ENCODE results near the gene INHBC.
"Not testable (repeated sequence)": the region's sequence is repeated elsewhere in the genome, so short reads cannot be mapped to it uniquely, and the experiment has no call there.

Gene INHBC

GRCh38 chr12:57429473-57430111, 5.0 kb upstream of the INHBC start:
- DNase-seq (ENCODE audit: low read depth in 2 of 2) = no peak

- peak in 1 of 2 donors; percentile 13 for DNase-seq (ENCODE audit: low read depth in 2 of 2)
Measured at GRCh38 chr12:57430112-57430930, 4.3 kb upstream of the INHBC start.

DNA sequence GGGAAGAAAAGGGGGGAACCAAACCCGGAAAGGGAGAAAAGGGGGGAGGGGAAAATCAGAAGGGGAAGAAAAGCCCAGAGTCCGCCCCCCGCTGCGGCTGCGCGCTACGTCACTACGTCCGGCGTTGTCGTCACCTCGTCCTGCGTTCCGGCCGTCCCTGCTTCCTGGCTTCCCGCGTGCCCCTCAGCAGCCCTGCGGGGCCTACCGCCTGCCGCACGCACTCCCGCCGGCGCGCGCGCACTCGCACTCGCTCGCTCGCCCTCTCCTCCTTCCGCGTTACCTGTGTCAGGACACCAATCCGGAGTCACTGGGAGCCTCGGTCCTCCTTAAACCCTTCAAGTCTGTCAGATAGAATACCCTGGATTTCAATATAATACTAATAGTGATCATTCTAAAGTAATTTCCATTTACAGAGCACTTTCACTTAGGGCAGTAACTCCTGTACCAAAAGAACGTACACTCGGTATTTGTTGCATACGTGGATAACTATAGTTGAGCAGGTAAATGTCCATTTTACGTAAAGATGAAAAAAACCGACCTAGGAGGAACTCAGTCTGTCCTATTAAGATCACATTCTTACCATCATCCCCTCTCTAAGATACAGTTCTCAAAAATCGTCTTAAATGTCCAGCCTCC, 3.5 kb upstream of the INHBC start, which contains the start of gene R3HDM2:
Gene R3HDM2, minus strand, starts transcription at position 113 of the 636 bp plus-strand sequence. CDS start 120,615 bp downstream, outside the sequence.
- peak; percentile 92 to 93 for DNase-seq (ENCODE audit: low read depth in 2 of 2)

GRCh38 chr12:57431654-57432188, 2.9 kb upstream of the INHBC start:
- DNase-seq (ENCODE audit: low read depth in 2 of 2) = no peak

DNA sequence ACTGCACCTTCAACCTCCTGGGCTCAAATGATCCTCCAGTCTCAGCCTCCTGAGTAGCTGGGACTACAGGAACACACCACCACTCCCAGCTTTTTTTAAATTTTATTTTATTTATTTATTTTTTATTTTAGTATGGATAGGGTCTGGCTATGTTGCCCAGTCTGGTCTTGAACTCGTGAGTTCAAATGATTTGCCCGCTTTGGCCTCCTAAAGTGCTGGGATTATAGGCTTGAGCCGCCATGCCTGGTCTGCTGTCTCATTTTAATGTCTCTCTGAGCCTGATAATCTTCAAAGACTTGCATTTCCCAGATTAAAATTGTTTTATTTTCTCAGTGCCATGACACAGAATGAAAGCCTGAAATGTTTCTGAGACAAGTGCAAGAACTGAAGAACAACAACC, 1.2 kb upstream of the INHBC start:
- DNase-seq (ENCODE audit: low read depth in 2 of 2) = no peak

- DNase-seq (ENCODE audit: low read depth in 2 of 2) = no peak
Measured at GRCh38 chr12:57435293-57435692, 709 bp downstream of the INHBC start.

- DNase-seq (ENCODE audit: low read depth in 2 of 2) = no peak
Measured at GRCh38 chr12:57438400-57438799, 3.8 kb downstream of the INHBC start.

DNA sequence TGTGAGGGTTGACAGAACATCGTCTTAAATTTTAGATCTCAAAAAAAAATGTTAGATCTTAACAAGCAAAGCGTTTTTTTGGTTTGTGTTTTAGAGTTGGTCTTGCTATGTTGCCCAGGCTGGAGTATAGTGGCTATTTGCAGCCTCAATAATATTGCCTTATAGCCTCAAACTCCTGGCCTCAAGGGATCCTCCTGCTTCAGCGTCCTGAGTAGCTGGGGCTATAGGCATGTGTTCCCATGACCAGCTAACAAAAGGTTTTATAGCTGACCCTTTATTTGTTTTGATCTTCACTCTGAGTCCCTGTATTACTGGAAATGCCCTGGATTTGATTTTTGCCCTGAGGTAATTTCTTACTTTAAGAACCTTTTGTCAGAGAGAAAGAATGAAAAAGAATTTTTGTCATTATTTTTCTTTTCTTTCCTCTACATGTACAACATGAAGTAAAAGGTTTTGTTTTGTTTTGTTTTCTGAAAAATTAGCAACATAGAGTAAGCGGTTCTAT, 5.2 kb downstream of the INHBC start:
- DNase-seq (ENCODE audit: low read depth in 2 of 2) = no peak

DNA sequence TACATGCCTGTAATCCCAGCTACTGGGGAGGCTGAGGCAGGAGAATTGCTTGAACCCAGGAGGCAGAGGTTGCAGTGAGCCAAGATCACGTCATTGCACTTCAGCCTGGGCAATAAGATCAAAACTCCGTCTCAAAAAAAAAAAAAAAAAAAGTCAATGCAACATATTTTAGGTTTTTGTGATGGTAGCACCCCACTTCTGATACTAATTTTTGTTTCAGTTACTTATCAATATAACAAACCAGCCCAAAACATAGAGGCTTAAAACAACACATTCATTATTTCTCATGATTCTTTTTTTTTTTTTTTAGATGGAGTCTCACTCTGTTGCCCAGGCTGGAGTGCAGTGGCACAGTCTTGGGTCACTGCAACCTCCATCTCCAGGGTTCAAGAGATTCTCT, 6.8 kb downstream of the INHBC start:
- not testable (repeated sequence) for DNase-seq (ENCODE audit: low read depth in 2 of 2)

GRCh38 chr12:57441846-57442427, 7.4 kb downstream of the INHBC start:
- DNase-seq (ENCODE audit: low read depth in 2 of 2) = no peak

DNA sequence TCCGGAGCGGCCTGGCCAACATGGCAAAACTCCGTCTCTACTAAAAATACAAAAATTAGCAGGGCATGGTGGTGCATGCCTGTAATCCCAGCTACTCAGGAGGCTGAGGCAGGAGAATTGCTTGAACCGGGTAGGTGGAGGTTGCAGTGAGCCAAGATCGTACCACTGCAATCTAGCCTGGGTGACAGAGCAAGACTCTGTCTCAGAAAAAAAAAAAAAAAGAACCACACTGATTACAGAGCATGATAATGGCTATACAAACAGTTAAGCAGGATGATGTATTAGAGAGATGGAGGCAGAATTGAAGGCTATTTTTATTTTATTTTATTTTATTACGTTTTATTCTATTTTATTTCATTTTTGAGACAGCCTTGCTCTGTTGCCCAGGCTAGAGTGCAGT, 9.8 kb downstream of the INHBC start:
- DNase-seq (ENCODE audit: low read depth in 2 of 2) = not testable (repeated sequence)

DNA sequence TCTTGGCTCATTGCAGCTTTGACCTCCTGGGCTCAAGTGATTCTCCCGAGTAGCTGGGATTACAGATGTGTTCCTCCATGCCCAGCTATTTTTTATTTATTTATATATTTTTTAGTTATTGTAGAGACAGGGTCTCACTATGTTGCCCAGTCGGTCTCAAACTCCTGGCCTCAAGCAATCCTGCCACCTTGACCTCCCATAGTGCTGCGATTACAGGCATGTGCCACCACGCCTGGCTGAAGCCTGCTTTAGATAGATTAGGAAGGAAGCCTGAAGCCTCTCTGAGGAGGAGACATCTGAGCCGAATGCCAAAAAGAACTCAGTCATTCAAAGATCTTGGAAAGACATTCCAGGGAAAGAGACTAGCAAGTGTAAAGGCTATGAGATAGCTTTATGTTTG, 10.2 kb downstream of the INHBC start:
- no peak for DNase-seq (ENCODE audit: low read depth in 2 of 2)

GRCh38 chr12:57446292-57446960, 11.8 kb downstream of the INHBC start:
- no peak for DNase-seq (ENCODE audit: low read depth in 2 of 2)

GRCh38 chr12:57448669-57449068, 14.1 kb downstream of the INHBC start:
- DNase-seq (ENCODE audit: low read depth in 2 of 2) = no peak

DNA sequence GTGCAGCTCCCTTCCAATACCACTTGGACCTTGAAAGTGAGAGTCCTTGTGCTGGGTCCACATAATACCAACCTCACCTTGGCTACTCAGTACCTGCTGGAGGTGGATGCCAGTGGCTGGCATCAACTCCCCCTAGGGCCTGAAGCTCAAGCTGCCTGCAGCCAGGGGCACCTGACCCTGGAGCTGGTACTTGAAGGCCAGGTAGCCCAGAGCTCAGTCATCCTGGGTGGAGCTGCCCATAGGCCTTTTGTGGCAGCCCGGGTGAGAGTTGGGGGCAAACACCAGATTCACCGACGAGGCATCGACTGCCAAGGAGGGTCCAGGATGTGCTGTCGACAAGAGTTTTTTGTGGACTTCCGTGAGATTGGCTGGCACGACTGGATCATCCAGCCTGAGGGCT, 14.8 kb downstream of the INHBC start:
- DNase-seq (ENCODE audit: low read depth in 2 of 2) = no peak

DNA sequence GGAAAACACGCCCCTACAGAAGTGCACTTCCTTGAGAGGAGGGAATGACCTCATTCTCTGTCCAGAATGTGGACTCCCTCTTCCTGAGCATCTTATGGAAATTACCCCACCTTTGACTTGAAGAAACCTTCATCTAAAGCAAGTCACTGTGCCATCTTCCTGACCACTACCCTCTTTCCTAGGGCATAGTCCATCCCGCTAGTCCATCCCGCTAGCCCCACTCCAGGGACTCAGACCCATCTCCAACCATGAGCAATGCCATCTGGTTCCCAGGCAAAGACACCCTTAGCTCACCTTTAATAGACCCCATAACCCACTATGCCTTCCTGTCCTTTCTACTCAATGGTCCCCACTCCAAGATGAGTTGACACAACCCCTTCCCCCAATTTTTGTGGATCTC, 15.5 kb downstream of the INHBC start:
- no peak for DNase-seq (ENCODE audit: low read depth in 2 of 2)

GRCh38 chr12:57451233-57451778, 16.7 kb downstream of the INHBC start:
- DNase-seq (ENCODE audit: low read depth in 2 of 2) = no peak

DNA sequence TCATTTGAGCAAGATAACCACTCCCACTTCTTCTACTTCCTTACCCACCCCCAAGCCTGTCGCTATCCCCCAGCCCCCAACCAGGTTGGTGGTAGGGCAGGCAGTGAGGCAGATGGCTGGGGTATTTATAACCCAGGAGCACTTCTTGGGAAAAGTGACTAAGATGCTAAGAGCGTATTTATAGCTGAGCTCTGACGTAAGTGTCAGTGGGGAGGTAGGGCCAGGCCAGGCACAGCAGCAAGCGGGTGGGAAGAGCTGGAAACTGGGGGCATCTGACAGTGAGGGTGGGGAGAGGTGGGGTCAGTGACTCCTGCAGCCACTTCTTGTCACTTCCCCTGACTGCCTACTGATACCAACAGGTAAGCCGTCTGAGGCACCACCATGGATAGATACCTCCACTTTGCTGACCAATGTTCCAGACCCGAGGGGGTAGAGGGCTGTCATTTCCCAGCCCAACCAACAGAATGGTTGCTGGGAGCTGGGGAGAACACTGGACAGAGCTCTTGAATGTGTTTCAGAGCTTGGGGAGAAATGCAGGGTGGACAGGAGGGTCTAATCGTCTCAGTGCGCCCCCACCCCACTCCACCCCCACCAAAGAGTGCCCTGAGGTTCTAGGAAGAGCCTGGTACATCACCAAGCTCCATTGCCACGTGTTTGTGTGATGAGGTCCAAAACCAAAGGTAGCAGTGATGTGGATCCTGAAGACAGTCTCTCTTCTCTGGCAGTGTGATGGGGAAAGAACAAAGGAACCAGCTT, 17.8 kb downstream of the INHBC start:
- DNase-seq (ENCODE audit: low read depth in 2 of 2) = no peak

- DNase-seq (ENCODE audit: low read depth in 2 of 2) = no peak
Measured at GRCh38 chr12:57452937-57453509, 18.4 kb downstream of the INHBC start.

DNA sequence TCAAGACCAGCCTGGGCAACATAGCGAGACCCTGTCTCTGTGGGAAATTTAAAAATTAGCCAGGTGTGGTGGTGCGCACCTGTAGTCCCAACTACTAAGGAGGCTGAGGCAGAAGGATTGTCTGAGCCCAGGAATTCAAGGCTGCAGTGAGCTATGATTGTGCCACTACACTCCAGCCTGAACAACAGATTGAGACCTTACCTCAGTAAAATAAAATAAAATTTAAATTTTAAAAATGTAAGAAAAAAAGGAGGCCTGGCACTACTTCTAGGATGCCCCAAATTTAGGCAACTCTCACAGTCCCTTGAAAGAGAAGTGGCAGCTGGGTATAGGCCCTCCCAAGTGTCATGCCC, 19.6 kb downstream of the INHBC start:
- no peak for DNase-seq (ENCODE audit: low read depth in 2 of 2)
